Transverse colon (tissue), 4 donors: ENCODE measurements around the gene PRRX2. TPM values are rescaled to one million over a fixed set of nuclear protein-coding genes. Genes with fewer than 3 reads are reported as not detected.

Experiments used
- DNase-seq: peaks from one replicate; pipeline ENCODE4 v3.0.0-alpha.2; 2019
- H3K27ac ChIP-seq, 4 donors: fragments of 200-600 bp; sonication (generic); 2 replicates each; pipeline ENCODE4 v1.5.1; 2016 to 2018; ENCODE audit warnings: inconsistent platforms in 4 of 4
- H3K27me3 ChIP-seq: fragments of 200-600 bp; sonication (generic); 2 replicates; pipeline ENCODE4 v1.5.1; 2017; ENCODE audit warnings: inconsistent platforms
- H3K36me3 ChIP-seq, 4 donors: fragments of 200-600 bp; sonication (generic); 2 replicates each; pipeline ENCODE4 v1.5.1; 2017 to 2019; ENCODE audit warnings: inconsistent platforms in 4 of 4
- H3K4me1 ChIP-seq, 4 donors: fragments of 200-600 bp; sonication (generic); 2 replicates each; pipeline ENCODE4 v1.5.1; 2017 to 2020; ENCODE audit warnings: inconsistent platforms in 4 of 4
- H3K4me3 ChIP-seq, 4 donors: fragments of 200-600 bp; sonication (generic); 1 replicate in 1 of 4; 2 replicates in 3 of 4; pipeline versions ENCODE4 v1.5.1 to v1.6.1; 2017 to 2019; ENCODE audit warnings: inconsistent platforms in 4 of 4
- H3K9me3 ChIP-seq, 2 donors: fragments of 200-600 bp; sonication (generic); 2 replicates each; pipeline ENCODE4 v1.5.1; 2017 to 2019; ENCODE audit warnings: inconsistent platforms in 2 of 2
- EP300 ChIP-seq: sonication (generic); formaldehyde crosslinking; IDR thresholded peaks from one replicate; pipeline ENCODE4 v1.6.1; 2017; ENCODE audit warnings: antibody characterized with exemption, low read depth
- POLR2A ChIP-seq: fragments of 450-650 bp; IDR thresholded peaks from one replicate; pipeline ENCODE4 v1.6.1; 2016; ENCODE audit warnings: antibody characterized with exemption, mild to moderate bottlenecking, moderate library complexity
- POLR2AphosphoS5 ChIP-seq, 3 donors: sonication (generic); formaldehyde crosslinking; IDR thresholded peaks; one replicate each; pipeline ENCODE4 v1.6.1; 2016; ENCODE audit warnings: antibody characterized with exemption in 3 of 3
- WGBS, 2 donors: methylation state at CpG; one replicate each; pipeline ENCODE4 v1.1.5; 2018; ENCODE audit warnings: low coverage in 1 of 2; 5-methylcytosine and 5-hydroxymethylcytosine counted together
- in situ Hi-C, 4 donors: fragments of 200-750 bp; cut with MboI; loops; one replicate each; pipeline versions ENCODE4 v1.15.0 to v1.15.1; 2017; ENCODE audit warnings: low sequenced_read_pairs in 3 of 4, low pct_ligation_motif_present in 1 of 4, low pct_unique_long_range_greater_than_20kb in 1 of 4
- intact Hi-C: fragments of 100-400 bp; cut with DNase I; formaldehyde crosslinking; loops from one replicate; pipeline ENCODE4 v1.15.1; 2023; ENCODE audit warnings: low total_unique reads
- total RNA-seq, 4 donors: library from RNA; depleted of rRNA; stranded (reverse); fragments of >200 nt; gene quantifications; one replicate each; pipeline ENCODE4 v1.1.0, GENCODE V29; 2016
- TF ChIP-seq, protein P1 (sequence below), 5 experiments: fragments of 200-600 bp in 3 of 5; fragments of 450-650 bp in 2 of 5; sonication (generic) in 3 of 5; IDR thresholded peaks; 1 replicate in 2 of 5; 2 replicates in 3 of 5; pipeline ENCODE4 v1.5.1; 2016 to 2017; ENCODE audit warnings: antibody characterized with exemption in 5 of 5, inconsistent platforms in 3 of 5, mild to moderate bottlenecking in 2 of 5, moderate library complexity in 1 of 5

PRRX2 gene
- total RNA-seq, 4 donors from 2014 or later: 0.41 TPM; not detected in 3

DNA sequence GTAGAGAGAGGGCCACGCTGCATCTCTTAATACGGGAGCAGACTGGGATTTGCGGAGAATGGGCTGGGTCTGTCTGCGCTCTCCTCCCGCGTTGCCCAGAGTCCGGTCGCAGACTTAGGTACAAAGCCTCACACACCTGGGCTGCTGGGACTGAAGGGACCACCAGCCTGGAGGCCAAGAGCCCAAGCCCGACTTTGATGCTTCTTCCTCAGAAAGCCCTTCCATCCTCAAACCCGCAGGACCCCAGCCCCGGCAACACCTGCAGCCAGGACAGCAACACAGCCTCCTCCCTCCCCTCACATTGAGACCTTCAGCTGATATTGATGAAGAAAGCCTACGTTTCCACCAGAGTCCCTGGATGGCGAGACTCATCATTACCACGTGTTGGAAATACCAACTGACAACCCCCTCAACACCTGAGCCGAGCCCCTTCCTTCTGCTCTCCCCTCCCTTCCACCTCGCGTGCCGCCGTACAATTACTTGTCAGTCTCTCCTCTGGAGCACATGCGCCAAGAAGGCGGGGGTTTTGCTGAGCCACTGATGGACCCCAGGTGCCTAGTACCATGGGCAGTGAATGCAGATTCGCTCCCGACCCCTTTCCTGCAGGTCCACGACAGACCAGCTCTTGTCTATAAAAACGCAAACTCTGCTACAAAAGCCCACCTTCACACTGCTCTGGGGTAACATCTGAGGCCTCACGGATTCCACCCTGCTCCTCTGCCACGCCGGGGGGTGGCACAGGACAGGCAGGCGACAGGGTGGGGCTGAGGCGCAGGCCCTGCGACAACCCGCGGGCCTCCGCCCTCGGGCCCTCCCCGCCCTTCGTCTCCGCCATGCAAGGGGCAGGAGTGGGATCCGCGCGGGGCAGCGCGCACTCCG is 24.3 kb upstream of the PRRX2 start:
- TF ChIP-seq POLR2AphosphoS5 (IDR thresholded peaks at IDR 0.05) (no peak), POLR2A (no peak), EP300 (no peak)
- TF ChIP-seq, protein P1, sequence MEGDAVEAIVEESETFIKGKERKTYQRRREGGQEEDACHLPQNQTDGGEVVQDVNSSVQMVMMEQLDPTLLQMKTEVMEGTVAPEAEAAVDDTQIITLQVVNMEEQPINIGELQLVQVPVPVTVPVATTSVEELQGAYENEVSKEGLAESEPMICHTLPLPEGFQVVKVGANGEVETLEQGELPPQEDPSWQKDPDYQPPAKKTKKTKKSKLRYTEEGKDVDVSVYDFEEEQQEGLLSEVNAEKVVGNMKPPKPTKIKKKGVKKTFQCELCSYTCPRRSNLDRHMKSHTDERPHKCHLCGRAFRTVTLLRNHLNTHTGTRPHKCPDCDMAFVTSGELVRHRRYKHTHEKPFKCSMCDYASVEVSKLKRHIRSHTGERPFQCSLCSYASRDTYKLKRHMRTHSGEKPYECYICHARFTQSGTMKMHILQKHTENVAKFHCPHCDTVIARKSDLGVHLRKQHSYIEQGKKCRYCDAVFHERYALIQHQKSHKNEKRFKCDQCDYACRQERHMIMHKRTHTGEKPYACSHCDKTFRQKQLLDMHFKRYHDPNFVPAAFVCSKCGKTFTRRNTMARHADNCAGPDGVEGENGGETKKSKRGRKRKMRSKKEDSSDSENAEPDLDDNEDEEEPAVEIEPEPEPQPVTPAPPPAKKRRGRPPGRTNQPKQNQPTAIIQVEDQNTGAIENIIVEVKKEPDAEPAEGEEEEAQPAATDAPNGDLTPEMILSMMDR (IDR thresholded peaks at IDR 0.05): no peak
- Histone ChIP-seq H3K36me3 (no peaks in the 10 kb centered on the region), H3K27me3 (no peaks in the 10 kb centered on the region), H3K27ac (peak overlapping the region; percentile 85 to 89 (median 87)), H3K4me3 (peak overlapping the region; percentile 86 to 97 (median 89)), H3K4me1 (peaks cover 12 to 23% (median 17%) of the 10 kb centered on the region in 4 donors), H3K9me3 (no peaks in the 10 kb centered on the region)
- WGBS, 2 donors: 28% methylated on average over 29 of the region's 44 CpGs; no CpG with 5 or more reads in 1 of the 2 donors
- no peak for DNase-seq
- in situ Hi-C loops: loop anchor here in 2 of 4 donors (10.0 kb wide), 1 partner anchor 144 kb away; no protein-coding TSS in a partner anchor
- intact Hi-C loops: loop anchor here (10.0 kb wide), 1 partner anchor 154 kb away; no protein-coding TSS in a partner anchor

DNA sequence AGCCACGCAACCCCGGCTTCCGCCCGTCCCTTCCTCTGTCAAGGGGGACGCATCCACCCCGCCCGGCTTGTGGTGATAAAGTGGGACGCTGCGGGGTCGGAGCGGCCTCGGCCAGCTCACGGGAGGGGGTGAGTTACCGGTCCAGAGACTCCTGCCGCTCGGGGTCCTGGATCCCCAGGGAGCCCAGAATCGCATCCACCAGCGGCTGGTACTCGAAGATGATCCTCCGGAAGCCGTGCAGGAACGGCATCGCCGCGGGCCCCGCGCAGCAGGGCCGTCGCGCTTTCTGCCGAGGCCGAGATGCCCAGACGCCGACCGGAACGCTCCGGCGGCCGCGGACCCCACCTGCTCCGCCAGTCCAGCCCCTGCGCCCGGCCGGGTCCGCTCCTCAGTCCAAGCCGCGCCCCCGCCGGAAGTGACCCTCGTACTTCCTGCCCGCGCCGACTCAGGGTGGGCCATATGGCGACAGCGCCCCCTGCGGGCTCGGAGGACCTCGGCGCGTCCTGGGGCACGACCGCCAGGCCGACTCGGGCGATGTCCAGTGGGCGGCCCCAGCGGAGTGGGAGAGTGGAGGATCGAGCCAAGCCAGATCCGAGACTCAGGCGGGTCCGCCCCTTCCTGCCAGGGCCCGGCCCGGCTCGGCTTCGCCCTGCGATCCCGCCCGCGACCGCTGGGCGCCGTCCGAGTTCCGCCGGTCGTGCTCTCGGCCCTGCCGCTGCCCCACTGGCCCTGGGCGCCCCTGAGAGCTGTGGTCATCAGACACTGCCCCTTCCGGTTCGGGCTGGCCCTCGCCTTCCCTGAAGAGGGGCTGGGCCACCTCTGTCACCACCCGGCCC is 23.5 kb upstream of the PRRX2 start, which contains the start of gene ASB6:
Gene ASB6, minus strand, starts transcription at position 402 of the 836 bp plus-strand sequence. Its CDS starts 152 bp downstream, at position 250.
- H3K9me3 ChIP-seq: no peaks in the 10 kb centered on the region
- peaks cover 12 to 23% (median 17%) of the 10 kb centered on the region in 4 donors for H3K4me1 ChIP-seq
- H3K36me3 ChIP-seq: no peaks in the 10 kb centered on the region
- H3K27me3 ChIP-seq: no peaks in the 10 kb centered on the region
- TF ChIP-seq, protein P1 (IDR thresholded peaks at IDR 0.05): peak; percentile 96 to 100 (median 99)
- TF ChIP-seq POLR2A (peak; percentile 67), POLR2AphosphoS5 (IDR thresholded peaks at IDR 0.05) (peak; percentile 71 to 91 (median 81)), EP300 (no peak)
- 1% methylated on average over 52 of the region's 93 CpGs; no CpG with 5 or more reads in 1 of the 2 donors for WGBS, 2 donors
- intact Hi-C loops: loop anchor here (10.0 kb wide), 1 partner anchor 153 kb away; no protein-coding TSS in a partner anchor
- H3K4me3 ChIP-seq: peak within 1 kb of the TSS; percentile 86 to 97 (median 89)
- in situ Hi-C loops: loop anchor here in 2 of 4 donors (10.0 kb wide), 1 partner anchor 143 kb away; no protein-coding TSS in a partner anchor
- DNase-seq: peak; percentile 98
- H3K27ac ChIP-seq: peak within 1 kb of the TSS; percentile 85 to 89 (median 87)

DNA sequence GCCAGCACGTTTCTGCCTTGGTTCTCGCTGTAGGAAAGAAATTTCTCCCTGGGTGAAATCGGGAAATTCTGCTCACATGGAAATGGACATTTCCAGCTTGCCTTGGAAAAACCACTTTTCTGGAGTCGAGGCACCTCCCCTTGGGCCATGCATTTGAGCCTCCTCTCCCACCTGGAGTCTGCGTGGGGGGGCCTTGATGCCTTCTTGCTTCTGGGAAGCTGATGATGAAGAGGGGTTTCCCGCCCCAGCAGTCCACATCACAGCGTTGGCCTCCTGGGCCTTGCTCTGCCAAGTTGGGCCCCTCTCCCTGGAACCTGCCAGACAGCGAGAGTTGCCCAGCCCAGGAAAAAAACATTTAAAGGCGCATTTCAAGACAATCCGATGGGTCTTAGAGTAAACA is 21.7 kb upstream of the PRRX2 start:
- H3K36me3 ChIP-seq: no peaks in the 10 kb centered on the region
- no peak overlapping the region for H3K27ac ChIP-seq
- intact Hi-C loops: loop anchor here (10.0 kb wide), 1 partner anchor 151 kb away; no protein-coding TSS in a partner anchor
- DNase-seq: no peak
- 79 to 85% methylated on average over 5 to 10 of the region's 10 CpGs for WGBS, 2 donors
- H3K9me3 ChIP-seq: no peaks in the 10 kb centered on the region
- H3K4me1 ChIP-seq: peaks cover 12 to 23% (median 17%) of the 10 kb centered on the region in 4 donors
- TF ChIP-seq POLR2A (no peak), POLR2AphosphoS5 (IDR thresholded peaks at IDR 0.05) (no peak), EP300 (no peak)
- TF ChIP-seq, protein P1 (IDR thresholded peaks at IDR 0.05): no peak
- no peak overlapping the region for H3K4me3 ChIP-seq
- in situ Hi-C loops: loop anchor here in 2 of 4 donors (10.0 kb wide), 1 partner anchor 141 kb away; no protein-coding TSS in a partner anchor
- no peaks in the 10 kb centered on the region for H3K27me3 ChIP-seq
